C4-2B (cell line): ENCODE results near the gene RAB8B.

Experiments used
- ZFX ChIP-seq: fragments of 450-650 bp; IDR thresholded peaks from 2 replicates; pipeline ENCODE4 v1.6.1; 2017
- TF ChIP-seq, protein P1 (sequence below): fragments of 450-650 bp; conservative IDR thresholded peaks from 2 replicates; pipeline ENCODE4 v1.5.1; 2017; ENCODE audit warnings: mild to moderate bottlenecking

DNA sequence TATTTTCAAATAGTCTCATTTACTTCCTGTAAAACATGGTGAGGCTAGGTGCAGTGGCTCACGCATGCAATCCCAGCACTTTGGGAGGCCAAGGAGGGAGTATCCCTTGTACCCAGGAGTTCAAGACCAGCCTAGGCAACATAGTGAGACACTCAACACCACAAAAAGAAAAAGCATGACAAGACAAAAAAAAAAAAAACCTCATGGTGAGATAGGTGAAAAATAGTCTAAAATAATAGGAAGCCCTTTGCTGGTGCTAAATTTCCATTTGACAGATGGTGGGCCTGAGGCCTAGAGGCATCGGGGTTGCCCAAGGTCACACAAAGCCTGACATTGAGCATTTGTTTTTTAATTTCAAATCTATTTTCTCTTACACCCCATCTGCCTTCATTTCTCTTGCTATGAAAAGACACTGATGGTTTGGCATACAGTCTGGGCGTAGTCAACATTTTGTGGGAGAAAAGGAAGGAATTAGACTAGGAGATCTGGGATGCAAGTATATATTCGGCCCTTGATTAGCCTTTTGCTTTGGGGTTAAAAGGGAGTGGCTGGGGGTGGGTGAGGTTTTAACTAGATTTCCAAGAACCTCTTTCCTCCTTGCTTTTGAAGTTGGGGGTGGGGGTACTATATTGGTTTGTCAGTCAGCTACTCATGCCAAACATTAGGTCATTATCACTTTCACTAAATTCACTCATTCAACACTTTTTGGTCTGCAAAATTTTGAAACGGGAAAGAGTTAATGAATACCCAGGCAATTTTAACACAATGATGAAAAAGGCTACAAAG is 11.3 kb downstream of the RAB8B start:
- TF ChIP-seq, protein P1, sequence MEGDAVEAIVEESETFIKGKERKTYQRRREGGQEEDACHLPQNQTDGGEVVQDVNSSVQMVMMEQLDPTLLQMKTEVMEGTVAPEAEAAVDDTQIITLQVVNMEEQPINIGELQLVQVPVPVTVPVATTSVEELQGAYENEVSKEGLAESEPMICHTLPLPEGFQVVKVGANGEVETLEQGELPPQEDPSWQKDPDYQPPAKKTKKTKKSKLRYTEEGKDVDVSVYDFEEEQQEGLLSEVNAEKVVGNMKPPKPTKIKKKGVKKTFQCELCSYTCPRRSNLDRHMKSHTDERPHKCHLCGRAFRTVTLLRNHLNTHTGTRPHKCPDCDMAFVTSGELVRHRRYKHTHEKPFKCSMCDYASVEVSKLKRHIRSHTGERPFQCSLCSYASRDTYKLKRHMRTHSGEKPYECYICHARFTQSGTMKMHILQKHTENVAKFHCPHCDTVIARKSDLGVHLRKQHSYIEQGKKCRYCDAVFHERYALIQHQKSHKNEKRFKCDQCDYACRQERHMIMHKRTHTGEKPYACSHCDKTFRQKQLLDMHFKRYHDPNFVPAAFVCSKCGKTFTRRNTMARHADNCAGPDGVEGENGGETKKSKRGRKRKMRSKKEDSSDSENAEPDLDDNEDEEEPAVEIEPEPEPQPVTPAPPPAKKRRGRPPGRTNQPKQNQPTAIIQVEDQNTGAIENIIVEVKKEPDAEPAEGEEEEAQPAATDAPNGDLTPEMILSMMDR = no peak
- no peak for TF ChIP-seq ZFX
